OCI-LY7 (cell line): ENCODE data around the gene SLX4.

Source experiments
- EZH2phosphoT487 ChIP-seq: fragments of 200-600 bp; sonication (generic); IDR thresholded peaks from 2 replicates; pipeline ENCODE4 v1.6.1; 2018; ENCODE audit warnings: low read depth, borderline replicate concordance, mild to moderate bottlenecking, mixed run types, antibody characterized with exemption, low read length, moderate library complexity, mixed read lengths
- TF ChIP-seq, protein P1 (sequence below): fragments of 200-600 bp; sonication (generic); conservative IDR thresholded peaks from 2 replicates; pipeline ENCODE4 v1.5.1; 2014; ENCODE audit warnings: mild to moderate bottlenecking, antibody characterized with exemption, low read length, moderate library complexity, mixed read lengths

DNA sequence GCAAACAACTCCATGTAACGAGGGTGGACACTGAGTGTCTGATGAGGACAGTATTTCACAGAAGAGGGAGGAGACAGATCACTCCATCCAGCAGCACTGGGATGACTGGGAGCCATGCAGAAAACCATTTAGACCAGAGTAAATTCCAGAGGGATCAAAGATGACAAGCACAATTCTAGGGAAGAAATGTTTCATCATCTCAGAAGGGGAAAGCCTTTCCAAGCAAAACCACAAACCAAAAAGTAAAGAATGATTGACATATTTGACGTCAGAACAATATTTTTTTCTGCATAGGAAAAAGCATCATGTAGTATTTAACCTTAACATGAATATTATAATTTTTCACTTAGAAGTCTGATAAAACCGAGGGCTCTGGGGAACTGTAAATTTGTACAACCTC is 47.8 kb upstream of the SLX4 start:
- TF ChIP-seq, protein P1, sequence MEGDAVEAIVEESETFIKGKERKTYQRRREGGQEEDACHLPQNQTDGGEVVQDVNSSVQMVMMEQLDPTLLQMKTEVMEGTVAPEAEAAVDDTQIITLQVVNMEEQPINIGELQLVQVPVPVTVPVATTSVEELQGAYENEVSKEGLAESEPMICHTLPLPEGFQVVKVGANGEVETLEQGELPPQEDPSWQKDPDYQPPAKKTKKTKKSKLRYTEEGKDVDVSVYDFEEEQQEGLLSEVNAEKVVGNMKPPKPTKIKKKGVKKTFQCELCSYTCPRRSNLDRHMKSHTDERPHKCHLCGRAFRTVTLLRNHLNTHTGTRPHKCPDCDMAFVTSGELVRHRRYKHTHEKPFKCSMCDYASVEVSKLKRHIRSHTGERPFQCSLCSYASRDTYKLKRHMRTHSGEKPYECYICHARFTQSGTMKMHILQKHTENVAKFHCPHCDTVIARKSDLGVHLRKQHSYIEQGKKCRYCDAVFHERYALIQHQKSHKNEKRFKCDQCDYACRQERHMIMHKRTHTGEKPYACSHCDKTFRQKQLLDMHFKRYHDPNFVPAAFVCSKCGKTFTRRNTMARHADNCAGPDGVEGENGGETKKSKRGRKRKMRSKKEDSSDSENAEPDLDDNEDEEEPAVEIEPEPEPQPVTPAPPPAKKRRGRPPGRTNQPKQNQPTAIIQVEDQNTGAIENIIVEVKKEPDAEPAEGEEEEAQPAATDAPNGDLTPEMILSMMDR: no peak
- TF ChIP-seq EZH2phosphoT487: no peak
